H1 (cell line): ENCODE measurements around the gene SMTNL2. TPM values are rescaled to one million over a fixed set of nuclear protein-coding genes. Genes with fewer than 3 reads are reported as not detected.

Experiments
- SIN3A ChIP-seq, 2 experiments: IDR thresholded peaks in 1 of 2; conservative IDR thresholded peaks in 1 of 2; 2 replicates each; pipeline ENCODE4 v1.6.1; 2011 to 2012; ENCODE audit warnings: low read length in 2 of 2, improper control_type of control experiment in 1 of 2, low read depth in 1 of 2, mild to moderate bottlenecking in 1 of 2
- SRF ChIP-seq: IDR thresholded peaks from 2 replicates; pipeline ENCODE4 v1.6.1; 2011; ENCODE audit warnings: mild to moderate bottlenecking, low read depth, low read length, moderate library complexity
- SUZ12 ChIP-seq: fragments of 200-600 bp; sonication (generic); IDR thresholded peaks from 2 replicates; pipeline ENCODE4 v1.6.1; 2012; ENCODE audit warnings: mild to moderate bottlenecking, inconsistent platforms, low read length, moderate library complexity, mixed read lengths
- ZNF274 ChIP-seq: IDR thresholded peaks from 2 replicates; pipeline ENCODE4 v1.7.0; 2012; ENCODE audit warnings: low read length, borderline replicate concordance; ENCODE audit errors: extremely low read depth
- polyA plus RNA-seq, 7 experiments: library from polyadenylated mRNA; depleted of rRNA in 3 of 7; stranded (reverse) in 5 of 7; unstranded in 2 of 7; fragments of >200 nt in 5 of 7; fragments of 200-250 nt in 2 of 7; gene quantifications; 1 replicate in 5 of 7; 2 replicates in 1 of 7; 4 replicates in 1 of 7; pipeline versions ENCODE4 v1.2.1 to v1.2.3, GENCODE V29; 2011 to 2013; ENCODE audit warnings: missing spikeins in 2 of 7, mixed read lengths in 2 of 7
- total RNA-seq: library from RNA; stranded (reverse); fragmentation: NEBNext Ultra II Directional; extraction: Animal tissue kit (Norgen Biotek cat#: 25700); gene quantifications from 2 replicates; pipeline ENCODE4 v1.2.1, GENCODE V29; 2021
- TF ChIP-seq, protein P1 (sequence below): fragments of 300-600 bp; sonication (generic); IDR thresholded peaks from 2 replicates; pipeline ENCODE4 v1.7.1; 2012; ENCODE audit warnings: low read length, moderate library complexity, mild to moderate bottlenecking, inconsistent platforms; ENCODE audit not compliant: insufficient replicate concordance

The SMTNL2 gene
- total and polyA plus RNA-seq, 2 of the 8 experiments (the other 6 are each of a cell fraction or from before 2014, with no cell fraction given), result 3.6 to 4.5 TPM

DNA sequence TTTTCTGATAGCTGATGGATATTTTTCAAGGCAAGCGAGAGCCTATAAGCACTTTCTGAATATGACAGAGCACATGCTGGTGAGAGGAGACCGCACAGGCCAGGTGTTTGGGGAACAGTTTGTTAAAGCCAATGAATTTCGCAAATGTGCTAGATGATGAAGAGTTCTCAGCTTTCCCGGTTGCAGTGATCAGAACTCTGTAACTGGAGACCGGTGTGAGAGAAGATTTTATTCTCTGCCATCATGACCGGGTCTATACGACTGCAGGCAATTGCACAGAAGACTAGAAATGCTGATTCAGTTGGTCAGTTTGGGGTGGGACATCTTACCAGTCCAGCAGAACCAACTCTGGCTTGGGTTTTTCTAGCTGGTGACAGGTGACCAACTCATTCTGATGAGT lies 25.4 kb downstream of the SMTNL2 start (continued):
- TF ChIP-seq, protein P1, sequence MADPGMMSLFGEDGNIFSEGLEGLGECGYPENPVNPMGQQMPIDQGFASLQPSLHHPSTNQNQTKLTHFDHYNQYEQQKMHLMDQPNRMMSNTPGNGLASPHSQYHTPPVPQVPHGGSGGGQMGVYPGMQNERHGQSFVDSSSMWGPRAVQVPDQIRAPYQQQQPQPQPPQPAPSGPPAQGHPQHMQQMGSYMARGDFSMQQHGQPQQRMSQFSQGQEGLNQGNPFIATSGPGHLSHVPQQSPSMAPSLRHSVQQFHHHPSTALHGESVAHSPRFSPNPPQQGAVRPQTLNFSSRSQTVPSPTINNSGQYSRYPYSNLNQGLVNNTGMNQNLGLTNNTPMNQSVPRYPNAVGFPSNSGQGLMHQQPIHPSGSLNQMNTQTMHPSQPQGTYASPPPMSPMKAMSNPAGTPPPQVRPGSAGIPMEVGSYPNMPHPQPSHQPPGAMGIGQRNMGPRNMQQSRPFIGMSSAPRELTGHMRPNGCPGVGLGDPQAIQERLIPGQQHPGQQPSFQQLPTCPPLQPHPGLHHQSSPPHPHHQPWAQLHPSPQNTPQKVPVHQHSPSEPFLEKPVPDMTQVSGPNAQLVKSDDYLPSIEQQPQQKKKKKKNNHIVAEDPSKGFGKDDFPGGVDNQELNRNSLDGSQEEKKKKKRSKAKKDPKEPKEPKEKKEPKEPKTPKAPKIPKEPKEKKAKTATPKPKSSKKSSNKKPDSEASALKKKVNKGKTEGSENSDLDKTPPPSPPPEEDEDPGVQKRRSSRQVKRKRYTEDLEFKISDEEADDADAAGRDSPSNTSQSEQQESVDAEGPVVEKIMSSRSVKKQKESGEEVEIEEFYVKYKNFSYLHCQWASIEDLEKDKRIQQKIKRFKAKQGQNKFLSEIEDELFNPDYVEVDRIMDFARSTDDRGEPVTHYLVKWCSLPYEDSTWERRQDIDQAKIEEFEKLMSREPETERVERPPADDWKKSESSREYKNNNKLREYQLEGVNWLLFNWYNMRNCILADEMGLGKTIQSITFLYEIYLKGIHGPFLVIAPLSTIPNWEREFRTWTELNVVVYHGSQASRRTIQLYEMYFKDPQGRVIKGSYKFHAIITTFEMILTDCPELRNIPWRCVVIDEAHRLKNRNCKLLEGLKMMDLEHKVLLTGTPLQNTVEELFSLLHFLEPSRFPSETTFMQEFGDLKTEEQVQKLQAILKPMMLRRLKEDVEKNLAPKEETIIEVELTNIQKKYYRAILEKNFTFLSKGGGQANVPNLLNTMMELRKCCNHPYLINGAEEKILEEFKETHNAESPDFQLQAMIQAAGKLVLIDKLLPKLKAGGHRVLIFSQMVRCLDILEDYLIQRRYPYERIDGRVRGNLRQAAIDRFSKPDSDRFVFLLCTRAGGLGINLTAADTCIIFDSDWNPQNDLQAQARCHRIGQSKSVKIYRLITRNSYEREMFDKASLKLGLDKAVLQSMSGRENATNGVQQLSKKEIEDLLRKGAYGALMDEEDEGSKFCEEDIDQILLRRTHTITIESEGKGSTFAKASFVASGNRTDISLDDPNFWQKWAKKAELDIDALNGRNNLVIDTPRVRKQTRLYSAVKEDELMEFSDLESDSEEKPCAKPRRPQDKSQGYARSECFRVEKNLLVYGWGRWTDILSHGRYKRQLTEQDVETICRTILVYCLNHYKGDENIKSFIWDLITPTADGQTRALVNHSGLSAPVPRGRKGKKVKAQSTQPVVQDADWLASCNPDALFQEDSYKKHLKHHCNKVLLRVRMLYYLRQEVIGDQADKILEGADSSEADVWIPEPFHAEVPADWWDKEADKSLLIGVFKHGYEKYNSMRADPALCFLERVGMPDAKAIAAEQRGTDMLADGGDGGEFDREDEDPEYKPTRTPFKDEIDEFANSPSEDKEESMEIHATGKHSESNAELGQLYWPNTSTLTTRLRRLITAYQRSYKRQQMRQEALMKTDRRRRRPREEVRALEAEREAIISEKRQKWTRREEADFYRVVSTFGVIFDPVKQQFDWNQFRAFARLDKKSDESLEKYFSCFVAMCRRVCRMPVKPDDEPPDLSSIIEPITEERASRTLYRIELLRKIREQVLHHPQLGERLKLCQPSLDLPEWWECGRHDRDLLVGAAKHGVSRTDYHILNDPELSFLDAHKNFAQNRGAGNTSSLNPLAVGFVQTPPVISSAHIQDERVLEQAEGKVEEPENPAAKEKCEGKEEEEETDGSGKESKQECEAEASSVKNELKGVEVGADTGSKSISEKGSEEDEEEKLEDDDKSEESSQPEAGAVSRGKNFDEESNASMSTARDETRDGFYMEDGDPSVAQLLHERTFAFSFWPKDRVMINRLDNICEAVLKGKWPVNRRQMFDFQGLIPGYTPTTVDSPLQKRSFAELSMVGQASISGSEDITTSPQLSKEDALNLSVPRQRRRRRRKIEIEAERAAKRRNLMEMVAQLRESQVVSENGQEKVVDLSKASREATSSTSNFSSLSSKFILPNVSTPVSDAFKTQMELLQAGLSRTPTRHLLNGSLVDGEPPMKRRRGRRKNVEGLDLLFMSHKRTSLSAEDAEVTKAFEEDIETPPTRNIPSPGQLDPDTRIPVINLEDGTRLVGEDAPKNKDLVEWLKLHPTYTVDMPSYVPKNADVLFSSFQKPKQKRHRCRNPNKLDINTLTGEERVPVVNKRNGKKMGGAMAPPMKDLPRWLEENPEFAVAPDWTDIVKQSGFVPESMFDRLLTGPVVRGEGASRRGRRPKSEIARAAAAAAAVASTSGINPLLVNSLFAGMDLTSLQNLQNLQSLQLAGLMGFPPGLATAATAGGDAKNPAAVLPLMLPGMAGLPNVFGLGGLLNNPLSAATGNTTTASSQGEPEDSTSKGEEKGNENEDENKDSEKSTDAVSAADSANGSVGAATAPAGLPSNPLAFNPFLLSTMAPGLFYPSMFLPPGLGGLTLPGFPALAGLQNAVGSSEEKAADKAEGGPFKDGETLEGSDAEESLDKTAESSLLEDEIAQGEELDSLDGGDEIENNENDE, result no peak
- TF ChIP-seq SIN3A (conservative IDR thresholded peaks at IDR 0.05 in 1 of 2, IDR thresholded peaks at IDR 0.05 in 1 of 2; ENCODE audit: low read depth in 1 of 2, low read length in 2 of 2), result no peak
- no peak for TF ChIP-seq ZNF274
- no peak for TF ChIP-seq SRF
- no peak for TF ChIP-seq SUZ12
